CD4-positive, alpha-beta memory T cell (primary cell): ENCODE data around the gene CTRB2. TPM values are rescaled to one million over a fixed set of nuclear protein-coding genes. Genes with fewer than 3 reads are reported as not detected.
A peak's percentile ranks its signal among the peaks of the same experiment; 100 is the strongest.
"Not testable (repeated sequence)": the region's sequence is repeated elsewhere in the genome, so short reads cannot be mapped to it uniquely, and the experiment has no call there.

Experiments used
- CTCF ChIA-PET: fragments of 350-600 bp; sonication (Branson Sonifier 250); formaldehyde crosslinking; loops from one replicate; lab custom pipeline; 2021; ENCODE audit warnings: inconsistent platforms; ENCODE audit not compliant: partially characterized antibody; lab: Charles Lee
- POLR2A ChIA-PET: fragments of 350-600 bp; sonication (Branson Sonifier 250); formaldehyde crosslinking; loops from one replicate; lab custom pipeline; 2021; ENCODE audit not compliant: partially characterized antibody; lab: Charles Lee
- DNase-seq, 5 donors: peaks; one replicate each; pipeline versions ENCODE4 v3.0.0 to v3.0.0-alpha.2; 2020 to 2022; ENCODE audit warnings: mixed read lengths in 1 of 5
- H3K27ac ChIP-seq: one replicate; pipeline ENCODE4 v1.7.0; 2013; ENCODE audit warnings: low read depth, low read length
- H3K27me3 ChIP-seq: 2 replicates; pipeline ENCODE4 v1.7.0; 2013; ENCODE audit warnings: mild to moderate bottlenecking, low read length, moderate library complexity; ENCODE audit not compliant: insufficient read depth
- H3K36me3 ChIP-seq: 2 replicates; pipeline ENCODE4 v1.7.0; 2013; ENCODE audit warnings: mild to moderate bottlenecking, low read length, moderate library complexity; ENCODE audit not compliant: insufficient read depth
- H3K4me1 ChIP-seq: 2 replicates; pipeline ENCODE4 v1.7.0; 2013; ENCODE audit warnings: mild to moderate bottlenecking, low read length, moderate library complexity; ENCODE audit not compliant: insufficient read depth
- H3K4me3 ChIP-seq, 2 donors: one replicate each; pipeline ENCODE4 v1.7.0; 2013; ENCODE audit warnings: low read length in 2 of 2, mild to moderate bottlenecking in 1 of 2
- H3K9me3 ChIP-seq, 2 donors: one replicate each; pipeline ENCODE4 v1.7.0; 2013; ENCODE audit warnings: low read length in 2 of 2, control low read depth in 1 of 2; ENCODE audit not compliant: control insufficient read depth in 1 of 2
- H3K27ac Mint-ChIP-seq, 7 donors: one replicate each; pipeline ENCODE4 v1.8.0; 2020 to 2021; ENCODE audit warnings: mixed read lengths in 7 of 7, mild to moderate bottlenecking in 6 of 7, inconsistent platforms in 3 of 7, moderate library complexity in 3 of 7
- H3K27me3 Mint-ChIP-seq, 2 donors: one replicate each; pipeline ENCODE4 v1.8.0; 2020 to 2021; ENCODE audit warnings: mixed read lengths in 2 of 2
- H3K36me3 Mint-ChIP-seq, 2 donors: one replicate each; pipeline ENCODE4 v1.8.0; 2020 to 2021; ENCODE audit warnings: mixed read lengths in 2 of 2, inconsistent platforms in 1 of 2, mild to moderate bottlenecking in 1 of 2
- H3K4me1 Mint-ChIP-seq, 4 donors: one replicate each; pipeline ENCODE4 v1.8.0; 2020 to 2021; ENCODE audit warnings: mixed read lengths in 4 of 4, mild to moderate bottlenecking in 1 of 4
- H3K4me3 Mint-ChIP-seq, 8 donors: one replicate each; pipeline ENCODE4 v1.8.0; 2020 to 2021; ENCODE audit warnings: mixed read lengths in 8 of 8, mild to moderate bottlenecking in 7 of 8, moderate library complexity in 6 of 8, inconsistent platforms in 3 of 8
- H3K9me3 Mint-ChIP-seq, 8 donors: one replicate each; pipeline ENCODE4 v1.8.0; 2020 to 2021; ENCODE audit warnings: mixed read lengths in 8 of 8, mild to moderate bottlenecking in 5 of 8, inconsistent platforms in 3 of 8, moderate library complexity in 1 of 8
- intact Hi-C: fragments of 100-400 bp; cut with micrococcal nuclease; formaldehyde crosslinking; loops from one replicate; pipeline ENCODE4 v1.15.1; 2023
- polyA plus RNA-seq, 2 donors: library from polyadenylated mRNA; unstranded; fragments of 300-500 nt; fragmentation: Illumina TruSeq; gene quantifications; one replicate each; pipeline ENCODE4 v1.2.3, GENCODE V29; 2021
- total RNA-seq, 2 experiments: library from RNA; stranded (reverse); gene quantifications; one replicate each; pipeline ENCODE4 v1.2.3, GENCODE V29; 2021

CTRB2 gene
- total and polyA plus RNA-seq, 4 experiments from 2014 or later = not detected

- H3K4me3 ChIP-seq = no peak overlapping the region
- no peaks in the 10 kb centered on the region for H3K36me3 ChIP-seq
- Mint-ChIP-seq H3K4me1 (no peaks in the 10 kb centered on the region), H3K4me3 (no peak overlapping the region), H3K36me3 (no peaks in the 10 kb centered on the region), H3K27me3 (peaks cover 0 to 1% of the 10 kb centered on the region in 2 donors), H3K9me3 (no peaks in the 10 kb centered on the region), H3K27ac (no peak overlapping the region)
- CTCF ChIA-PET = interaction anchor here (1.7 kb wide), 1 partner anchor 29 kb away, joined by 4 read pairs; no protein-coding TSS in a partner anchor
- no peaks in the 10 kb centered on the region for H3K9me3 ChIP-seq
- POLR2A ChIA-PET = no interaction called here
- DNase-seq = no peak
- intact Hi-C loops = no loop called here
- H3K4me1 ChIP-seq = no peaks in the 10 kb centered on the region
- no peak overlapping the region for H3K27ac ChIP-seq
- H3K27me3 ChIP-seq = no peaks in the 10 kb centered on the region
Measured at GRCh38 chr16:75225678-75226515, 18.9 kb upstream of the CTRB2 start.

- Mint-ChIP-seq H3K27me3 (peaks cover 0 to 1% of the 10 kb centered on the region in 2 donors), H3K27ac (no peak overlapping the region), H3K9me3 (no peaks in the 10 kb centered on the region), H3K4me3 (no peak overlapping the region), H3K36me3 (no peaks in the 10 kb centered on the region), H3K4me1 (peaks cover 2 to 6% (median 4%) of the 10 kb centered on the region in 4 donors)
- ChIA-PET CTCF (no interaction called here), POLR2A (no interaction called here)
- no peaks in the 10 kb centered on the region for H3K36me3 ChIP-seq
- no peaks in the 10 kb centered on the region for H3K9me3 ChIP-seq
- no peak for DNase-seq
- no peak overlapping the region for H3K27ac ChIP-seq
- no peak overlapping the region for H3K4me3 ChIP-seq
- intact Hi-C loops = no loop called here
- no peaks in the 10 kb centered on the region for H3K27me3 ChIP-seq
- no peaks in the 10 kb centered on the region for H3K4me1 ChIP-seq
Measured at GRCh38 chr16:75225092-75225491, 18.1 kb upstream of the CTRB2 start.

- intact Hi-C loops = no loop called here
- Histone ChIP-seq H3K4me1 (peaks cover under 1% of the 10 kb centered on the region), H3K4me3 (no peak overlapping the region), H3K27ac (no peak overlapping the region), H3K36me3 (no peaks in the 10 kb centered on the region), H3K27me3 (no peaks in the 10 kb centered on the region), H3K9me3 (no peaks in the 10 kb centered on the region)
- H3K27me3 Mint-ChIP-seq = peaks cover 0 to 1% of the 10 kb centered on the region in 2 donors
- no peak overlapping the region for H3K27ac Mint-ChIP-seq
- H3K4me3 Mint-ChIP-seq = no peak overlapping the region
- ChIA-PET CTCF (no interaction called here), POLR2A (no interaction called here)
- no peaks in the 10 kb centered on the region for H3K9me3 Mint-ChIP-seq
- DNase-seq = no peak
- no peaks in the 10 kb centered on the region for H3K36me3 Mint-ChIP-seq
- H3K4me1 Mint-ChIP-seq = peaks cover 6 to 12% (median 9%) of the 10 kb centered on the region in 4 donors
Measured at GRCh38 chr16:75224306-75225082, 17.5 kb upstream of the CTRB2 start.

DNA sequence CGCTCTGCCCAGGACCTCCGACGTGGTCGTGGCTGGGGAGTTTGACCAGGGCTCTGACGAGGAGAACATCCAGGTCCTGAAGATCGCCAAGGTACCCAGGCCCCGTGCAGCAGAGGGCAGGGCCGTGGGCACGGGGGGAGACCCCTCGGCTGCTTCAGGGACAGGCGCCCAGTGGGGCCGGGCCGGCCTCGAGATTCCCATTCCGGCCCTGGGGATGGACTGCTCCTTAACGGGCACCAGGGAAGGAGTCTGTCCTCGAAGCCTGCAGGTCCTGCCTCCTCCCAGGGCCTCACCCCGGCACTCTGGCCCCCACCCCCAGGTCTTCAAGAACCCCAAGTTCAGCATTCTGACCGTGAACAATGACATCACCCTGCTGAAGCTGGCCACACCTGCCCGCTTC is 16.2 kb upstream of the CTRB2 start:
- H3K4me3 ChIP-seq, H3K9me3 ChIP-seq, H3K36me3 Mint-ChIP-seq, H3K27me3 ChIP-seq, POLR2A ChIA-PET, H3K27ac Mint-ChIP-seq, intact Hi-C loops, H3K27me3 Mint-ChIP-seq, H3K36me3 ChIP-seq, H3K27ac ChIP-seq, H3K4me3 Mint-ChIP-seq, H3K9me3 Mint-ChIP-seq, DNase-seq, H3K4me1 ChIP-seq: not testable (repeated sequence)
- CTCF ChIA-PET = interaction anchor here (0.9 kb wide), 1 partner anchor 23 kb away, joined by 3 read pairs; no protein-coding TSS in a partner anchor
- peaks cover 6 to 16% (median 10%) of the 10 kb centered on the region in 4 donors for H3K4me1 Mint-ChIP-seq

DNA sequence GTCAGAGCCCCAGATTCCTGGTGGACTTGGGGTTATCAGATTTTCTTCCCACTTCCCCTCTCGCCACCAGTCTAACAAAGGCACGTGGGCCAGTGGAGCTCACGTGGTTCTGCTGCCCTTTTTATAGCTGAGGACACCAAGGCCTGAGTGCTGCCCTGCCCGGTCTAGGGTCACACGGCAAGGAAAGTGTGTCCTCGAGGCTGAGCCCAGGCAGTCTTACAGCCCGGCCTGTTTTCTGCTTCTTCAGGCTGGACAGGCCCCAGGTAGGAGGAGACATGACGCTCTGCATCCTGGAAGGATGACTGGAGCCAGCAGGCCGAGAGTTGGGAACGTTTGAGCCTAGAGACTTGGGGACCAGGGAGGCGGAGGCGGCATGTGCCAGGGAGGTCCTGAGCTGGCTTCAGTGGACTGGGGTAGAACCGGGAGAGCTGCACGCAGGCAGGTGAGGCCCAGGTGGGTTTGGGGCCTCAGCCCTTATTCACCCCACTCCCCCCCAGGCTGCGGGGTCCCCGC is 15.4 kb upstream of the CTRB2 start:
- H3K9me3 Mint-ChIP-seq = no peaks in the 10 kb centered on the region
- ChIA-PET POLR2A (no interaction called here), CTCF (interaction anchor here (0.9 kb wide), 1 partner anchor 22 kb away, joined by 3 read pairs; no protein-coding TSS in a partner anchor)
- H3K4me1 Mint-ChIP-seq = peaks cover 6 to 16% (median 10%) of the 10 kb centered on the region in 4 donors
- Histone ChIP-seq H3K27me3 (no peaks in the 10 kb centered on the region), H3K4me1 (peaks cover 7% of the 10 kb centered on the region), H3K4me3 (no peak overlapping the region), H3K27ac (no peak overlapping the region), H3K36me3 (no peaks in the 10 kb centered on the region), H3K9me3 (no peaks in the 10 kb centered on the region)
- DNase-seq = no peak
- peak overlapping the region in 1 of 8 donors; percentile 49 for H3K4me3 Mint-ChIP-seq
- intact Hi-C loops = no loop called here
- H3K27ac Mint-ChIP-seq = peak overlapping the region in 3 of 7 donors; percentile 18 to 70 (median 42)
- H3K27me3 Mint-ChIP-seq = peaks cover 0 to 1% of the 10 kb centered on the region in 2 donors
- H3K36me3 Mint-ChIP-seq = no peaks in the 10 kb centered on the region

DNA sequence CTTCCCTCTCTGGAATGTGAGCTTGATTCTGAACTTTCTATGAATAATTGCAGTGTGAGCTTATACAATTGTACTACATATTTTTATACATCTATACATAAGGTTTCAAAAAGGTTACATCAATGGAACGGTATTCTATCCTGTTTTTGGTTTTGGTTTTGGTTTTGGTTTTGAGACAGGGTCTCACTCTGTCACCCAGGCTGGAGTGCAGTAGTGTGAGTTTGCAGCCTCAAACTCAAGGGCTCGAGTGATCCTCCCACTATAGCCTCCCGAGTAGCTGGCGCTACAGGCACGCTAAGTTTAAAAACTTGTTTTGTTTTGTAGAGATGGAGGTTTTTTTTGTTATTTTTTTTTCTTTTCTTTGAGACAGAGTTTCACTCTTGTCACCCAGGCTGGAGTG is 12.9 kb upstream of the CTRB2 start:
- DNase-seq = peak in 4 of 5 donors; percentile 18 to 28 (median 24)
- POLR2A ChIA-PET = interaction anchor here (0.6 to 0.8 kb wide), 2 partner anchors 160 to 579 kb away, joined by 3 read pairs; no protein-coding TSS in a partner anchor
- peak overlapping the region in 1 of 2 donors; percentile 10 for H3K4me3 ChIP-seq

More for the DNA sequence above, 12.9 kb upstream of the CTRB2 start:
- peak overlapping the region; percentile 41 for H3K27ac ChIP-seq
- H3K36me3 ChIP-seq = no peaks in the 10 kb centered on the region
- peaks cover 7% of the 10 kb centered on the region for H3K4me1 ChIP-seq
- peaks cover 6 to 16% (median 10%) of the 10 kb centered on the region in 4 donors for H3K4me1 Mint-ChIP-seq
- no peaks in the 10 kb centered on the region for H3K9me3 ChIP-seq
- intact Hi-C loops = loop anchor here (2.0 kb wide), 1 partner anchor 21 kb away; no protein-coding TSS in a partner anchor
- no peaks in the 10 kb centered on the region for H3K27me3 ChIP-seq
- peak overlapping the region; percentile 12 to 91 (median 90) for H3K27ac Mint-ChIP-seq
- H3K4me3 Mint-ChIP-seq = peak overlapping the region; percentile 74 to 95 (median 90)
- no peaks in the 10 kb centered on the region for H3K27me3 Mint-ChIP-seq
- CTCF ChIA-PET = interaction anchor here (0.6 to 8.7 kb wide), 6 partner anchors 14 to 544 kb away, joined by 3 to 56 read pairs (median 4); no protein-coding TSS in a partner anchor
- H3K36me3 Mint-ChIP-seq = no peaks in the 10 kb centered on the region
- H3K9me3 Mint-ChIP-seq = no peaks in the 10 kb centered on the region
